Panc1 (cell line): ENCODE data around the gene MORC4. TPM values are rescaled to one million over a fixed set of nuclear protein-coding genes. Genes with fewer than 3 reads are reported as not detected.

Experiments used
- ATAC-seq: fragments of 200-7000 bp; cut with Tn5 transposase; 2 replicates; pipeline ENCODE4 v1.9.1; 2020; ENCODE audit warnings: mild to moderate bottlenecking, moderate library complexity
- BruUV-seq: library from RNA; stranded (reverse); fragments of 400-500 nt; replicated peaks from 2 replicates; lab custom pipeline; 2021; lab: Mats Ljungman, UMichigan
- CTCF ChIA-PET: fragments of 300-600 bp; sonication (Branson Sonifier 250); formaldehyde crosslinking; loops from one replicate; lab custom pipeline; 2022; ENCODE audit warnings: antibody characterized with exemption; lab: Charles Lee
- POLR2A ChIA-PET: fragments of 300-600 bp; sonication (Branson Sonifier 250); formaldehyde crosslinking; loops from one replicate; lab custom pipeline; 2022; ENCODE audit warnings: antibody characterized with exemption; lab: Charles Lee
- DNase-seq: peaks from one replicate; pipeline ENCODE4 v3.0.0-alpha.2; 2010; ENCODE audit warnings: low read depth, low spot score
- H3K27ac ChIP-seq: 2 replicates; pipeline ENCODE4 v1.5.1; 2011; ENCODE audit warnings: mild to moderate bottlenecking, low read length, inconsistent platforms
- H3K27me3 ChIP-seq: fragments of 200-500 bp; sonication (Bioruptor generic); 2 replicates; pipeline ENCODE4 v1.6.0; 2014; ENCODE audit warnings: low read length, inconsistent platforms; ENCODE audit not compliant: control insufficient read depth, insufficient read depth
- H3K36me3 ChIP-seq: fragments of 200-500 bp; sonication (Bioruptor generic); 2 replicates; pipeline ENCODE4 v1.5.1; 2014; ENCODE audit warnings: inconsistent platforms, mild to moderate bottlenecking, low read length, moderate library complexity; ENCODE audit not compliant: control insufficient read depth, insufficient read depth
- H3K4me1 ChIP-seq: 2 replicates; pipeline ENCODE4 v1.5.1; 2011; ENCODE audit warnings: inconsistent platforms, mild to moderate bottlenecking, low read length, moderate library complexity; ENCODE audit not compliant: control insufficient read depth, insufficient read depth
- H3K4me3 ChIP-seq, 2 experiments: 2 replicates each; pipeline ENCODE4 v1.5.1; 2011 to 2012; ENCODE audit warnings: low read depth in 2 of 2, low read length in 2 of 2, mild to moderate bottlenecking in 2 of 2, inconsistent platforms in 1 of 2, moderate library complexity in 1 of 2
- H3K9me3 ChIP-seq: fragments of 200-500 bp; sonication (Bioruptor generic); 2 replicates; pipeline ENCODE4 v1.5.1; 2014; ENCODE audit warnings: low read depth, mild to moderate bottlenecking, inconsistent platforms, low read length, moderate library complexity; ENCODE audit not compliant: control insufficient read depth, insufficient read depth
- CTCF ChIP-seq: fragments of 450-650 bp; IDR thresholded peaks from 2 replicates; pipeline ENCODE4 v1.5.1; 2017; ENCODE audit warnings: mild to moderate bottlenecking
- POLR2AphosphoS5 ChIP-seq: IDR thresholded peaks from 2 replicates; pipeline ENCODE4 v1.6.1; 2012; ENCODE audit warnings: mild to moderate bottlenecking, low read depth, low read length, moderate library complexity
- REST ChIP-seq, 2 experiments: IDR thresholded peaks; 2 replicates each; pipeline ENCODE4 v1.6.1; 2011 to 2012; ENCODE audit warnings: low read depth in 2 of 2, control low read depth in 1 of 2, low read length in 1 of 2, mild to moderate bottlenecking in 1 of 2, moderate library complexity in 1 of 2; ENCODE audit not compliant: insufficient read depth in 1 of 2
- SIN3A ChIP-seq: IDR thresholded peaks from 2 replicates; pipeline ENCODE4 v1.6.1; 2012; ENCODE audit warnings: low read depth, mild to moderate bottlenecking, low read length, moderate library complexity, borderline replicate concordance; ENCODE audit not compliant: insufficient read depth
- TCF7L2 ChIP-seq: IDR thresholded peaks from 2 replicates; pipeline ENCODE4 v1.6.1; 2011; ENCODE audit warnings: mild to moderate bottlenecking, low read depth, low read length, inconsistent platforms
- in situ Hi-C: cut with HindIII; loops from 2 replicates; pipeline ENCODE4 v1.10.0; 2016; ENCODE audit warnings: low sequenced_read_pairs, low pct_unique_long_range_greater_than_20kb
- intact Hi-C: fragments of 100-400 bp; cut with micrococcal nuclease; formaldehyde crosslinking; loops from one replicate; pipeline ENCODE4 v1.10.0; 2022; ENCODE audit not compliant: unreplicated experiment
- total RNA-seq: library from RNA; stranded (reverse); gene quantifications from one replicate; pipeline ENCODE4 v1.2.1, GENCODE V29; 2021; ENCODE audit not compliant: unreplicated experiment

Gene MORC4
- total RNA-seq, 1 experiment from 2014 or later: 7.4 TPM

- Histone ChIP-seq H3K36me3 (no peaks in the 10 kb centered on the region), H3K4me1 (0 out of 2 replicates have a peak, but pooled peaks cover under 1% of the 10 kb centered on the region), H3K27me3 (no peaks in the 10 kb centered on the region), H3K4me3 (no peak overlapping the region), H3K27ac (no peak overlapping the region), H3K9me3 (no peaks in the 10 kb centered on the region)
- in situ Hi-C loops: no loop called here
- intact Hi-C loops: no loop called here
- POLR2A ChIA-PET: no interaction called here
- no TSS peak for BruUV-seq
- DNase-seq: no peak
- TF ChIP-seq POLR2AphosphoS5 (no peak), CTCF (no peak), TCF7L2 (no peak), REST (IDR thresholded peaks at IDR 0.05; ENCODE audit: insufficient read depth in 1 of 2, low read depth in 2 of 2, low read length in 1 of 2) (no peak), SIN3A (no peak)
- CTCF ChIA-PET: interaction anchor here (0.9 kb wide), 1 partner anchor 49 kb away, joined by 3 read pairs; no protein-coding TSS in a partner anchor
- no peak for ATAC-seq
Observed at GRCh38 chrX:106901341-106901740, 98.7 kb downstream of the MORC4 start.

- ATAC-seq (no peak), DNase-seq (no peak)
- Histone ChIP-seq H3K4me3 (no peak overlapping the region), H3K27ac (no peak overlapping the region), H3K36me3 (no peaks in the 10 kb centered on the region), H3K9me3 (no peaks in the 10 kb centered on the region), H3K4me1 (peaks cover 14% of the 10 kb centered on the region), H3K27me3 (no peaks in the 10 kb centered on the region)
- in situ Hi-C loops: no loop called here
- intact Hi-C loops: no loop called here
- ChIA-PET POLR2A (no interaction called here), CTCF (interaction anchor here (0.7 kb wide), 3 partner anchors 42 to 370 kb away, joined by 8 to 16 read pairs (median 15); no protein-coding TSS in a partner anchor)
- no TSS peak for BruUV-seq
- TF ChIP-seq REST (IDR thresholded peaks at IDR 0.05; ENCODE audit: insufficient read depth in 1 of 2, low read depth in 2 of 2, low read length in 1 of 2) (no peak), SIN3A (no peak), POLR2AphosphoS5 (no peak), TCF7L2 (no peak), CTCF (no peak)
Observed at GRCh38 chrX:106899841-106900240, 100.2 kb downstream of the MORC4 start.
